Measurements from ENCODE around the gene IL20RB. TPM values are rescaled to one million over a fixed set of nuclear protein-coding genes. Genes with fewer than 3 reads are reported as not detected.
"Not testable (repeated sequence)": the region's sequence is repeated elsewhere in the genome, so short reads cannot be mapped to it uniquely, and the experiment has no call there.

Gene IL20RB
- total RNA-seq, 1 donor from 2014 or later: not detected

- no peak overlapping the region for H3K4me3 ChIP-seq (ENCODE audit: low read depth, low read length)
- no peak for TF ChIP-seq CTCF (conservative IDR thresholded peaks at IDR 0.05; ENCODE audit: low read depth, low read length)
- no peak for DNase-seq (ENCODE audit: low read depth)
Observed at GRCh38 chr3:136992115-136992514, 34.3 kb downstream of the IL20RB start.

GRCh38 chr3:136994772-136995516 lies 37.2 kb downstream of the IL20RB start:
- TF ChIP-seq CTCF (conservative IDR thresholded peaks at IDR 0.05; ENCODE audit: low read depth, low read length): no peak
- peak; percentile 61 for DNase-seq (ENCODE audit: low read depth)
- no peak overlapping the region for H3K4me3 ChIP-seq (ENCODE audit: low read depth, low read length)

GRCh38 chr3:136995652-136996051 lies 37.9 kb downstream of the IL20RB start:
- no peak overlapping the region for H3K4me3 ChIP-seq (ENCODE audit: low read depth, low read length)
- no peak for DNase-seq (ENCODE audit: low read depth)
- no peak for TF ChIP-seq CTCF (conservative IDR thresholded peaks at IDR 0.05; ENCODE audit: low read depth, low read length)

- no peak overlapping the region for H3K4me3 ChIP-seq (ENCODE audit: low read depth, low read length)
- TF ChIP-seq CTCF (conservative IDR thresholded peaks at IDR 0.05; ENCODE audit: low read depth, low read length): no peak
- DNase-seq (ENCODE audit: low read depth): no peak
Observed at GRCh38 chr3:137000039-137000438, 42.3 kb downstream of the IL20RB start.

- H3K4me3 ChIP-seq (ENCODE audit: low read depth, low read length); DNase-seq (ENCODE audit: low read depth): not testable (repeated sequence)
Observed at GRCh38 chr3:137007376-137007775, 49.6 kb downstream of the IL20RB start.

GRCh38 chr3:137008131-137008530 lies 50.3 kb downstream of the IL20RB start:
- no peak for DNase-seq (ENCODE audit: low read depth)
- no peak overlapping the region for H3K4me3 ChIP-seq (ENCODE audit: low read depth, low read length)
- no peak for TF ChIP-seq CTCF (conservative IDR thresholded peaks at IDR 0.05; ENCODE audit: low read depth, low read length)

- no peak overlapping the region for H3K4me3 ChIP-seq (ENCODE audit: low read depth, low read length)
- no peak for DNase-seq (ENCODE audit: low read depth)
- no peak for TF ChIP-seq CTCF (conservative IDR thresholded peaks at IDR 0.05; ENCODE audit: low read depth, low read length)
Observed at GRCh38 chr3:137008976-137009375, 51.2 kb downstream of the IL20RB start.

All from epithelial cell of proximal tubule (primary cell).